Fibroblast of gingiva (primary cell): Measurements from ENCODE around the gene MAP7D3.

Experiments used
- DNase-seq: peaks from one replicate; pipeline ENCODE4 v3.0.0-alpha.2; 2011; ENCODE audit warnings: low read depth

The MAP7D3 gene

DNA sequence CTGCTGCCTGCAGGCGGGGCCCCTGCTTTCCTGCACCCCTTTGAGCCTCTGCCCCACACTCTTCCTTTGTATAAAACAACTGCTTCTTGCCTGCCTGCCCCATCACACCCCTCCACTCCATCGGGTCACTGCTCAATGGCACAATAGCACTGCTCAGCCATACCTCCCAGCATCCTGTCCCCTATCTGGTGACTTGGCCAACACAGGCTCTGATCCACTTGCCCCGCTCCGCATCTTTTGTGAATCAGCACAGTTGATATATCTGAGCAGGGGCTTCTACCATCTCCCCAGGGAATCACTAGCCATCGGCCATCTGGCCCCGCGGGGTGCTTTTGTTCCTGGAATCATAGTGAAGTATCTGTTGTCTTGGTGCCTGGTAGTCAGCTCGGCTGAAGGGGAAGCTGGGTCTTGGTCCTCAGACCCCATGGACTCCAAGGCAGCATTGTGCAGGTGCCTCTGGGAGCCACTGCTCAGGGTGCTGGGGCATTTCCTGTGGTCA, 45.3 kb downstream of the MAP7D3 start:
- DNase-seq, result no peak

DNA sequence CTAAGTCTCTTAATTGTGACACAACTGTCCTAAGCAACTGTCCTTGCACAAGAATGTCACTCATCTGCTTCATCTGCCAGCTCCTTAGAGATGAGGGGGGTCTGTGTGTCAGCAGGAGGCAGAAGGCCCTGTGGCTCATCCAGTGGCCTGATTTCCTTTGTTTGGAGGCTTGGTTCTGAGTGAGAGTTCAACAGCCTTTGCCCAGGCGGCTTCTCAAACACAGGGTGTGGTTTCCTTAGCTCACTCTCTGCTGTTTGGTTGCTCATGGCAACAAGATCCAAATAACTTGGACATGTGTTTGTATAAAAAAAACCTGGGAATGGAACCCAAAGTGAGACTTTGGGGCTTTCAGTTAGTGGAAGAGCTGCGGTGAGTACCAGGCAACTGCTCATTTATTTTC, 46.6 kb downstream of the MAP7D3 start:
- DNase-seq, result peak; percentile 85

DNA sequence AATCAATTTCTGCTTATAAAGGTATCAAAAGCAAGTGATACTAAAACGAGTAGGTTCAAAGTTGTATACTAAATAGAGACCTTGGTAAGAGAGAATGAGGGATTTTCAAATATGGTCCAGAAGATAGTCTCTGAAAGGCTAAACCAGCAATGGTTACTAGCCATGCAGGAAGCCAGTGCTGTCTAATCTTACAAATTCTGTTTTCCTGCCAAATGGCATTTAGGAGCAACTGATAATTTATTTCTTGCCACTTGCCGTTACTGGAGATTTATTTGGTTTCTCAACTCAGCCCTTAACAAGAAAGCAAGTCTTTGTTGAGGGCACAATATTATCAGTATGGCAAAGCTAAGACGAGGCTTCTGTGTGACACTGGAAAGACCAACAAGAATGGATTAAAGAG, 47.2 kb downstream of the MAP7D3 start:
- DNase-seq, result no peak

GRCh38 chrX:136203438-136203837, 47.8 kb downstream of the MAP7D3 start:
- DNase-seq, result no peak

GRCh38 chrX:136202889-136203288, 48.3 kb downstream of the MAP7D3 start:
- DNase-seq, result peak; percentile 88

DNA sequence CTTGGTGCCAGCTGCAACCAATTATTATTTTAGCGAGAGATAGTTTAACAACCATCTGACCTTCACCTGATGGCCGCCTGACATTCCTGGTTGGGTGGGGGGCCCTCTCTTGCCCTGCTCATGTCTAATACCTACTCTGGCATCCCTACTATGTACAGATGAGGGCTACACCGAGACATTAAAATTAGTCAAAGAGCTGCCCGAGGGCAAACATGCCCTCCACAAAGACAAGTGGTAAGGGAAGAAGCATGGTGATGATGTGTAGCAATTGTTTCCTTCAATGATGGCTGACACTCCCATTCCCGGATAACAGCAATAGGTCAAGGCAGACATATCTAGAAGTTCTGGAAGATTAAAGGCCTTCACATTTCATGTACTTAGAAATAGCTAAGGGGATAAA, 49.6 kb downstream of the MAP7D3 start:
- DNase-seq, result no peak

GRCh38 chrX:136200466-136200865, 50.7 kb downstream of the MAP7D3 start:
- peak; percentile 64 for DNase-seq

GRCh38 chrX:136199365-136199764, 51.8 kb downstream of the MAP7D3 start:
- DNase-seq, result peak; percentile 49

DNA sequence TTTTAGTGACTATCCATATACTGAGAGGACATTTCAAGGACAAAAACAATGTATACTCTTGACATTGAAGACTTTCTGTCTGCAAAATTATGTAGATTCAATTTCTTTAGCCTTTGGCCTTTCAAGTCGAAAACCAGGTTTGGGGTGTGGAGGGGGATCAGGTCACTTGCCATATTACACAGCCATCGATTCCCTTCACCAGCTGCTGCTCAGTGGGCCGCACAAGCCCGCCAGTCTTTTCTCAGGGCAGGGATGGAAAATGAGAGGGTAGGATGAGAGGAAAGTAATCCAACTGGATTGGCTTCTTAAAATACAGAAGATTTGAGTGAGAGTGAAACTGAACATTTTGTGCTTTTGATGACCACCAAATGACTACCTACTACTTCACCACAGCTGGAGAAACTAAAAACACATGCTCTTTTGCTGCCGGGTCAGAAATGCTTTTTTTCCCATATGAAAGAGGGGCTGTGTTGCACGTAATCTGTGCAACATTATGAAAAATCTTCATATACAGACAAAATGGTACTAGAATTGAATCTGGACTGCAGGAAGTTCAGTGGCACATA, 52.4 kb downstream of the MAP7D3 start:
- no peak for DNase-seq

DNA sequence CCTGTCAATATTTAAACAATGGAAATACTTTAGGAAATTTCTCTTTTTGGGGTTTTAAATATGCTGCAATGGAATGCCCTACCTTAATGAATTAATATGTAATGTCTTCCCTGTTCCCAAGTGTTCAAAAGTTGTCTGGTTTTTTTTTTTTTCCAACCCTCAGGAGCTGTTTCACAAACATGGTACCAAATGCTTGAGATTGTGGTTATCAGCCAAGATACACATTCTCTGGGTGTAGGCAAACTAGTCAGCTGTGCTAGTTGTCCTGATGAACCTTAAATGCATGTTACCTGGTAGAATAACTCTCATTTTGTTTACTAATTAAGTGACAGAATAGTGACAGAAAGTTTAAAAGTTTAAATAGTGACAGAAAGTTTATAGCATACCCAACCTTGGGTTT, 53.2 kb downstream of the MAP7D3 start:
- DNase-seq, result no peak

DNA sequence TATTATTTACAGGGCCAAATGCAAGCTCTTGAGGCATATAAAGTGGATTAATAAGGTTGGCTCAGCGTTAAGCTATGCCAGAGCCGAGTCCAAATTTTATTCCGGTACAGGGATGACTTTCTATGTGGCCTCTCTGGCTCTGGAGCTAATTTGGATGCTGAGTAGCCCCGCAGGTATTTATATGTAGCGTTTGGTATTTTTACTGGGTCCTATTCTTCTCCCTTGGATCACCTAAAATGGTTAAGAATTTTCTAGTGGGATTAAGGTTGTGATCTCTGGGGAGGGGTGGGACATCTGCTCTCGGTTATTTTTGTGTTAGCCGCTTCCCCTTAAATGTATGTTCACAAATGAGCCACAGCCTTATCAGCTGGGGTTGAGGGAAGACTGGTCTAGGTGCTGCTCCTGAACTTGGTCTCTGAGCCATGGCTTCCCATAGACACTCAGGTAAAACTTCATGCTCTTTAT, 54.5 kb downstream of the MAP7D3 start:
- DNase-seq, result no peak

GRCh38 chrX:136195247-136195646, 56.0 kb downstream of the MAP7D3 start:
- DNase-seq, result no peak

DNA sequence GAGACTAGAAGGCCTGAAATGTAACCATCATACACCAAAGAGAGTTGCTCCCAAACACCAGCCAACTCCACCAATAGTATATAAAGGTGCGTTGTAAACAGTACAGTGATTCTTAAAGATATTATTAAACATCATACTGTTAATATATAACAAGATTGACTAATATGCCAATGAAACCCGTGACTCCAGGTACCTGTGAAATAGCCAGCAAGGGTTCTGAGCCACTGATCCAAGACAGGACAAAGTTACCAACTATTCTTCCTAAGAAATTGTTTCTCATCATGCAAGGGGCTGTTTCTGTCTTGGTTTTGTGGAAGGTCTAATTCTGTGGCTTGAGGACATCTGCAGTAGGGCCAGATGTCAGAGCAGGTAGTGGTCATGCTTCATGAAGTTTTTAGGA, 56.7 kb downstream of the MAP7D3 start:
- DNase-seq, result no peak

DNA sequence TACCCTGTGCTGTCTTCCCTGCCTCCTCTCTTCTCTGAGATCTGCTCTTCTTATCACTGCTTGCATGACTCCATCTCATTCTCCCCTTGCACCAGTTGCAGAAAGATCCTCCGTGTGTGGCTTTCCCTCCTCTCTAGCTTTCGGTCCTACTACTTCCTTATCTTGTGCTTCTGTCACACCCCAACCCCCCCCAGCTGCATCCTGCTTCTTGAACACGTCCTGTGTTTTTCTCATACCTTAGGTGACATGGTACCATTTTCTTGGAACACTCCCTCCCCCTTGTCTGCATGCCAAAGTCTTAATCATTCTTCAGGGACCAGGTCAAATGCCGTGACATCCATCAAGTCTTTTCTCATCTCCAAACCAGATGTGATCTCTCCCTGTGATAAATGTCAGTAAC, 57.4 kb downstream of the MAP7D3 start:
- DNase-seq, result no peak

- DNase-seq, result peak; percentile 47
Observed at GRCh38 chrX:136192839-136193414, 58.3 kb downstream of the MAP7D3 start.

- no peak for DNase-seq
Observed at GRCh38 chrX:136192135-136192534, 59.1 kb downstream of the MAP7D3 start.

GRCh38 chrX:136191171-136191570, 60.0 kb downstream of the MAP7D3 start:
- no peak for DNase-seq

DNA sequence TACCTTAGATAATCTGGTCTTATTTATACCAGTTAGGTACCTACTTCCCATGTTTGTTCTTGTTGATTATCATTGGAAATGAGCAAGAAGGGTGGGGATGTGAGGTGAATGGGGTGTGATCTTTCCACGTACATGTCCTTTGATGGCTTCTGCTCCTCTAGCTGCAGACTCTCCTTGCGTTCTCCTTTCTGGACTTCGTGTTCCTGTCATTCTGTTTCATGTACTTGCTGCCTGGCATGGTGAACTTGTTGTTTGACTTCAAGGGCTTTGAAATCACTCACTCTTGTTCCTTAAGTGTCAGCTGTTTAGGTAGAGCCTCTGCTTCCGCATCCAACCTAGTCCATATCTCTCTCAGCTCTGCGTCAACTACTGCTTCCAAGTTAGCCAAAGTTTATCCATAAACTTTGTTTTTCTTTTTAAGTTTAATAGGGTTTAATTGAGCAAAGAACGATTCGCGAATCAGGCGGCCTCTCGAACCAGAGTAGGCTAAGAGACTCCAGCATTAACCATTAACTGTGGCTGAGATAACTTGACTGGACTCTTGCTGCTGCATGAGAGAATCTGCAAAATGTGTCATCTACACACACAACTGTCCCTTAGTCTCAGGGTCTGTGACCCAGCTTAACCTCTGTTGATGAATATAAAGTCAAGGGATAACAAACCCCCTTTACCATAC, 61.0 kb downstream of the MAP7D3 start:
- DNase-seq, result no peak

DNA sequence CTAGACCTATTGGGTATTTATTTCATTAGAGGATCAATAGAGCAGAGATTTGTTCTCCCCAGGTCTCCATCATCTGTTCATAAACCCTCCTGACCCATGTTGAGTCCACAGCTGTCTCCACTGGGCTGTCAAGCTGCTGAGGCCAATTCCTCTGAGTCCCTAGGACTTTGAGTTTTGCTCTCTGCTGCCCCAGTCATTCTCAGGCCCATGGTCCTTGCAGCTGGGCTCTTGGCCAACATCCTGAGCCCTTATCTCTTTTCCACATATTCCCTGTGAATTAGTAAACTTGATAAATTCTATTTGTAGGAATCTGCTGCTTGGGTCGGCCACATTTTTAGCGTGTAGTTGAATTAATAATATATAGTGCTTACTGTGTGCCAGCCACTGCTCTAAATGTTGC, 62.0 kb downstream of the MAP7D3 start:
- no peak for DNase-seq

DNA sequence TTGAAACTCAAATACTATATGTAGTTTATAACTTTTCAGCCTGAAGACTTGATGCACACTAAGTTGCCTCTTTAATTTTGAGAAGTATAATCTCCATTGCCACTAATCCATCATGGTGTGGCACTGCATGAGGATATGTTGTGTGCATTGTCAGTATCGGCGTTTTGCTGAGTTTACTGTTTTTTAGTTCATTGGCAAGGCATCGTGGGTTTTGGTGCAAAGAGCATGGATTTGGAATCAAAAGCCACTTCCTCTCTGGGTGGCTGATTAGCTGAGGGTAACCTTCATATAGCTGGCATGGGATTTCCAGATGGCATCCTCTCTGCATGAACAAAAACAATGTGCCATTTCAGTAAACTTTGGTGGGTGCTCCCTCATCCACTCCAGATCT, 65.2 kb downstream of the MAP7D3 start:
- no peak for DNase-seq

- peak; percentile 76 for DNase-seq
Observed at GRCh38 chrX:136185401-136186022, 65.7 kb downstream of the MAP7D3 start.

GRCh38 chrX:136183917-136184316, 67.3 kb downstream of the MAP7D3 start:
- peak; percentile 84 for DNase-seq

DNA sequence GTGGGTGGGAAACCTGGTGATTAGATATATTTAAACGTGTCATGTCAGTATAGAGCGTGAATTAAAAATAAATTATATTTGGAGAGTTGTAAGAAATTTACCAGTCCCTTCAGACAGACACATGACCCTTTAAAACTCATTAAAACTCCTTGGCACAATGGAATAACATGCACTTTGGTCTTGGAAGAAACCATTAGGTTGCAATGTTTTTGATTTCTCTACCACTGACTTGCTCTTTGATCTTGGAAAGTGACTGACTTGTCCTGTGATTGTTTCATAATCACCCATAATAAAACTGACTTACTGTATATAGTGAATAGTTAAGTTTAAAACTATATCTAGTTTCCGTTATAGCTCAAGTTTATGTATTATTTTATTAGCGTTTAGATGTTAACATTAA, 68.0 kb downstream of the MAP7D3 start:
- no peak for DNase-seq
